Caco-2 (cell line): ENCODE data around the gene DTL. TPM values are rescaled to one million over a fixed set of nuclear protein-coding genes. Genes with fewer than 3 reads are reported as not detected.

Experiments
- BruUV-seq: library from RNA; stranded (reverse); fragments of 400-500 nt; replicated peaks from 2 replicates; lab custom pipeline; 2021; lab: Mats Ljungman, UMichigan
- CTCF ChIA-PET: fragments of 300-600 bp; sonication (Branson Sonifier 250); formaldehyde crosslinking; loops from one replicate; lab custom pipeline; 2022; ENCODE audit warnings: antibody characterized with exemption; lab: Charles Lee
- POLR2A ChIA-PET: fragments of 300-600 bp; sonication (Branson Sonifier 250); formaldehyde crosslinking; loops from one replicate; lab custom pipeline; 2022; ENCODE audit warnings: antibody characterized with exemption; lab: Charles Lee
- DNase-seq, 2 experiments: peaks; one replicate each; pipeline versions ENCODE4 v3.0.0 to v3.0.0-alpha.2; 2020 to 2022
- H3K27me3 ChIP-seq: replicated peaks from 2 replicates; pipeline ENCODE4 v1.6.0; 2011; ENCODE audit warnings: low read length; ENCODE audit not compliant: control insufficient read depth, insufficient read depth
- H3K36me3 ChIP-seq: 2 replicates; pipeline ENCODE4 v1.5.1; 2011; ENCODE audit warnings: low read length; ENCODE audit not compliant: control insufficient read depth, insufficient read depth
- H3K4me1 ChIP-seq: fragments of 250-450 bp; sonication (Bioruptor Pico); 2 replicates; pipeline ENCODE4 v1.5.1; 2020; ENCODE audit warnings: mild to moderate bottlenecking
- H3K4me3 ChIP-seq: 2 replicates; pipeline ENCODE4 v1.5.1; 2011; ENCODE audit warnings: low read depth, mild to moderate bottlenecking, control low read depth, low read length
- H3K9me3 ChIP-seq: fragments of 250-450 bp; sonication (Bioruptor Pico); 2 replicates; pipeline ENCODE4 v1.5.1; 2020; ENCODE audit warnings: mild to moderate bottlenecking, moderate library complexity
- H3K27ac Mint-ChIP-seq: one replicate; pipeline ENCODE4 v1.8.0; 2022; ENCODE audit warnings: mixed read lengths; ENCODE audit not compliant: unreplicated experiment
- H3K27me3 Mint-ChIP-seq: one replicate; pipeline ENCODE4 v1.8.0; 2022; ENCODE audit warnings: mixed read lengths; ENCODE audit not compliant: insufficient read depth, unreplicated experiment
- H3K36me3 Mint-ChIP-seq: one replicate; pipeline ENCODE4 v1.8.0; 2022; ENCODE audit warnings: mild to moderate bottlenecking, mixed read lengths; ENCODE audit not compliant: insufficient read depth, unreplicated experiment
- H3K4me1 Mint-ChIP-seq: one replicate; pipeline ENCODE4 v1.8.0; 2022; ENCODE audit warnings: low read depth, mixed read lengths; ENCODE audit not compliant: unreplicated experiment
- H3K4me3 Mint-ChIP-seq: one replicate; pipeline ENCODE4 v1.8.0; 2022; ENCODE audit warnings: mild to moderate bottlenecking, moderate library complexity, mixed read lengths; ENCODE audit not compliant: unreplicated experiment
- H3K9me3 Mint-ChIP-seq: one replicate; pipeline ENCODE4 v1.8.0; 2022; ENCODE audit warnings: mixed read lengths; ENCODE audit not compliant: unreplicated experiment
- CTCF ChIP-seq, 2 experiments: fragments of 200-600 bp in 1 of 2; IDR thresholded peaks; 1 replicate in 1 of 2; 2 replicates in 1 of 2; pipeline versions ENCODE4 v1.5.1 to v1.8.0; 2011 to 2022; ENCODE audit warnings: antibody characterized with exemption in 1 of 2, control low read depth in 1 of 2, inconsistent platforms in 1 of 2, low read depth in 1 of 2, low read length in 1 of 2, mild to moderate bottlenecking in 1 of 2, moderate library complexity in 1 of 2; ENCODE audit not compliant: insufficient read depth in 1 of 2, severe bottlenecking in 1 of 2, unreplicated experiment in 1 of 2
- intact Hi-C: fragments of 100-400 bp; cut with micrococcal nuclease; formaldehyde crosslinking; loops from one replicate; pipeline ENCODE4 v1.10.0; 2022; ENCODE audit not compliant: unreplicated experiment
- total RNA-seq: library from RNA; stranded (reverse); gene quantifications from 2 replicates; pipeline ENCODE4 v1.2.3, GENCODE V29; 2022

Gene DTL
- total RNA-seq, 1 experiment from 2014 or later, result 20.3 TPM

DNA sequence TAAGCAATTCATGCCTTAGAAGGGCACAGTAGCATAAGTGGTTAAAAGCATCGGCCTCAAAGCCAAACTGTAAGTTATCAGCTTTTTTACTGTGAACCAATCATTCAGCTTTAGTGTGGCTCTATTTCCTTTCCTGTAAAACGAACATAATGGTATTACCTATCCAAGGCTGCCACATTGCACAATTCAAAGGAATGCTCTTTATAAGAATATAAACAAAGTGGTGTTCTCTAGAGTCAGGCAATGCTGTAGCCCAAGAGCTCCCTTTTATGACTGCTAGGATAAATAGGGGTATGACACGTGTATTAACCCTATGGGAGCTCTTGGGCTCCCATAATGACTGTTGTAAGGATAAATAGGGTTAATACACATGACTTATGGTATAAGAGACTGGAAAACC is 25.5 kb upstream of the DTL start:
- Mint-ChIP-seq H3K4me3 (no peak overlapping the region), H3K9me3 (no peaks in the 10 kb centered on the region), H3K4me1 (peaks cover 19% of the 10 kb centered on the region), H3K27ac (no peak overlapping the region), H3K27me3 (no peaks in the 10 kb centered on the region), H3K36me3 (peaks cover 33% of the 10 kb centered on the region)
- no peak for TF ChIP-seq CTCF (IDR thresholded peaks at IDR 0.05; ENCODE audit: insufficient read depth in 1 of 2, low read depth in 1 of 2, low read length in 1 of 2, severe bottlenecking in 1 of 2, unreplicated experiment in 1 of 2)
- peak in 1 of 2 experiments; percentile 43 for DNase-seq
- ChIA-PET POLR2A (interaction anchor here (1.4 kb wide), 1 partner anchor 25 kb away, joined by 15 read pairs; the partner anchor contains the start of genes DTL and INTS7), CTCF (interaction anchor here (1.0 to 1.6 kb wide), 4 partner anchors 19 to 330 kb away, joined by 3 to 49 read pairs (median 6); partner anchors contain the start of genes DTL and INTS7)
- Histone ChIP-seq H3K27me3 (no peaks in the 10 kb centered on the region), H3K36me3 (no peaks in the 10 kb centered on the region), H3K4me3 (no peak overlapping the region), H3K9me3 (no peaks in the 10 kb centered on the region), H3K4me1 (peaks cover 25% of the 10 kb centered on the region)
- intact Hi-C loops, result no loop called here
- no TSS peak for BruUV-seq

DNA sequence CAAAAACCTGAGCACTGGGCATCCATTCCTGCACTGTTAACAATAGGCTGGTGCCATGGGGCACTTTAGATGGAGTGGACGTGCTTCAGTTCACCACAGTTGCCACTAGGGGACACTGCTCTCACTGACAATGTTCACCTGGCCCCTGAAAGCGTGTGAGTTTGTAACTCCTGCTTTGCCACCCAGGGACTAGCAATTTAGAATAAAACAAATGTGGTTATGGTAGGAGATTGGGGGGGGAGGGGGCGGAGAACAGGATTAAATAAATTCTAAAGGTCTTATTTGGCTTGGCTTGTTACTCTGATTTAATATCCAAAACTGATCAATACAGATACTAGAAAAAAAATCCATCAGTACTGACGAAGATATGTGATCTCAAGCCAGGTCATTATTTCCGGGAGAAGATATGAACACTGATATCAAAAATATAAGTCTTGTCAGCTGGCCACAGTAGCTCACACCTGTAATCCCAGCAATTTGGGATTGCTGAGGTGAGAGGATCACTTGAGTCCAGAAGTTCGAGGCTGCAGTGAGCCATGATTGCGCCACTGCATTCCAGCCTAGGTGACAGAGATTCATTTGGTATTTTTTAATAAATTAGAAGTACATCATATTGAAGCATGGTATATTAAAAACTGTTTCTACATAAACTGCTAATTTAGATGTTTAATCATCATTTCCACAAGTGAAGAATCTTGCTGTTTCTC is 23.4 kb upstream of the DTL start:
- no peak overlapping the region for H3K4me3 Mint-ChIP-seq
- peaks cover 25% of the 10 kb centered on the region for H3K4me1 ChIP-seq
- H3K9me3 ChIP-seq, result no peaks in the 10 kb centered on the region
- H3K27me3 ChIP-seq, result no peaks in the 10 kb centered on the region
- POLR2A ChIA-PET, result no interaction called here
- H3K36me3 ChIP-seq, result no peaks in the 10 kb centered on the region
- DNase-seq, result peak; percentile 68 to 74
- H3K27me3 Mint-ChIP-seq, result no peaks in the 10 kb centered on the region
- peaks cover 19% of the 10 kb centered on the region for H3K4me1 Mint-ChIP-seq
- H3K27ac Mint-ChIP-seq, result no peak overlapping the region
- intact Hi-C loops, result loop anchor here (1.0 kb wide), 2 partner anchors 23 to 332 kb away; partner anchors contain the start of genes DTL and INTS7
- H3K9me3 Mint-ChIP-seq, result no peaks in the 10 kb centered on the region
- BruUV-seq, result no TSS peak
- H3K36me3 Mint-ChIP-seq, result peaks cover 38% of the 10 kb centered on the region
- CTCF ChIA-PET, result interaction anchor here (0.6 to 3.2 kb wide), 3 partner anchors 23 to 332 kb away, joined by 4 to 29 read pairs (median 4); partner anchors contain the start of genes DTL and INTS7
- TF ChIP-seq CTCF (IDR thresholded peaks at IDR 0.05; ENCODE audit: insufficient read depth in 1 of 2, low read depth in 1 of 2, low read length in 1 of 2, severe bottlenecking in 1 of 2, unreplicated experiment in 1 of 2), result peak; percentile 88 to 94
- H3K4me3 ChIP-seq, result no peak overlapping the region

DNA sequence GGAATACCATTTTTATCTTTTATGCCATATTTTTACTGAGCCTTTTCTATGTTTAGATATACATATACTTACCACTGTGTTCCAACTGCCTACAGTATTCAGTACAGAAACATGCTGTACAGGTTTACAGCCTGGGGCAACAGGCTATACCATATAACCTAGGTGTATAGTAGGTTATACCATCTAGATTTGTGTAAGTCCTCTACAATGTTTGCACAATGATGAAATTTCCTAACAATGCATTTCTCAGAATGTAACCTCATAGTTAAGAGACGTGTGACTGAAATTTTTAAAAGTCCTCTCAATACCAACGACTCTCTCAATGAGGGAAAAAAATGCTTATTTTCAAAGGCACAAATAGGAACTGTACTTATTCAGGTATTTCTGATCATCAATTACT is 21.9 kb upstream of the DTL start:
- no TSS peak for BruUV-seq

More for the DNA sequence above, 21.9 kb upstream of the DTL start:
- H3K27me3 Mint-ChIP-seq, result no peaks in the 10 kb centered on the region
- peak; percentile 44 to 55 for DNase-seq
- no peaks in the 10 kb centered on the region for H3K9me3 ChIP-seq
- H3K4me1 Mint-ChIP-seq, result peaks cover 19% of the 10 kb centered on the region
- no peaks in the 10 kb centered on the region for H3K27me3 ChIP-seq
- POLR2A ChIA-PET, result no interaction called here
- H3K4me1 ChIP-seq, result peaks cover 25% of the 10 kb centered on the region
- H3K4me3 ChIP-seq, result no peak overlapping the region
- no peak for TF ChIP-seq CTCF (IDR thresholded peaks at IDR 0.05; ENCODE audit: insufficient read depth in 1 of 2, low read depth in 1 of 2, low read length in 1 of 2, severe bottlenecking in 1 of 2, unreplicated experiment in 1 of 2)
- intact Hi-C loops, result no loop called here
- CTCF ChIA-PET, result interaction anchor here (0.6 to 3.2 kb wide), 3 partner anchors 8 to 333 kb away, joined by 3 to 29 read pairs (median 4); partner anchors contain the start of genes DTL and INTS7
- no peaks in the 10 kb centered on the region for H3K36me3 ChIP-seq
- peaks cover 30% of the 10 kb centered on the region for H3K36me3 Mint-ChIP-seq
- H3K27ac Mint-ChIP-seq, result peak overlapping the region; percentile 16
- H3K4me3 Mint-ChIP-seq, result no peak overlapping the region
- H3K9me3 Mint-ChIP-seq, result no peaks in the 10 kb centered on the region
